ENCODE results near the gene CCNY. TPM values are rescaled to one million over a fixed set of nuclear protein-coding genes. Genes with fewer than 3 reads are reported as not detected.
"Not testable (repeated sequence)": the region's sequence is repeated elsewhere in the genome, so short reads cannot be mapped to it uniquely, and the experiment has no call there.

CCNY gene
- total RNA-seq, result 10 to 100 TPM; 24.8 to 57.1 (median 32.4) TPM

GRCh38 chr10:35336084-35336831 lies at the start of gene CCNY:
Gene CCNY (plus strand): TSS chr10:35336509. CDS start chr10:35337054, 545 bp downstream.
- in situ Hi-C loops (cut with MboI; ENCODE audit: low pct_unique_long_range_greater_than_20kb in 2 of 9, low sequenced_read_pairs in 9 of 9, unreplicated experiment in 9 of 9), result no loop called here
- peak; percentile 68 to 87 (median 84) for ATAC-seq (replicated peaks in 6 of 8)
- 0% methylated on average over 1 to 8 of the region's 109 CpGs; no CpG with 5 or more reads in 8 of the 10 experiments for WGBS, 10 experiments
- Histone ChIP-seq H3K4me3 (peak within 1 kb of the TSS; percentile 66 to 99 (median 95)), H3K27ac (peak within 1 kb of the TSS; percentile 87 to 95), H3K4me1 (replicated peaks in 1 of 2) (peaks cover 15 to 28% of the 10 kb centered on the region in 2 donors)

GRCh38 chr10:35289198-35289597 lies 47.1 kb upstream of the CCNY start:
- in situ Hi-C loops (cut with MboI; ENCODE audit: low pct_unique_long_range_greater_than_20kb in 2 of 9, low sequenced_read_pairs in 9 of 9, unreplicated experiment in 9 of 9), result no loop called here
- no peak overlapping the region for H3K4me3 ChIP-seq
- ATAC-seq (replicated peaks in 6 of 8), result no peak
- H3K27ac ChIP-seq, result no peak overlapping the region
- H3K4me1 ChIP-seq (replicated peaks in 1 of 2), result no peaks in the 10 kb centered on the region
- 25 to 100% (median 58%) methylated on average over 1 of the region's 1 CpG; no CpG with 5 or more reads in 2 of the 10 experiments for WGBS, 10 experiments

GRCh38 chr10:35294506-35294905 lies 41.8 kb upstream of the CCNY start:
- no peaks in the 10 kb centered on the region for H3K4me1 ChIP-seq (replicated peaks in 1 of 2)
- no peak for ATAC-seq (replicated peaks in 6 of 8)
- no peak overlapping the region for H3K4me3 ChIP-seq
- 13 to 100% (median 67%) methylated on average over 1 of the region's 1 CpG; no CpG with 5 or more reads in 1 of the 10 experiments for WGBS, 10 experiments
- H3K27ac ChIP-seq, result no peak overlapping the region
- in situ Hi-C loops (cut with MboI; ENCODE audit: low pct_unique_long_range_greater_than_20kb in 2 of 9, low sequenced_read_pairs in 9 of 9, unreplicated experiment in 9 of 9), result no loop called here

GRCh38 chr10:35299016-35299415 lies 37.3 kb upstream of the CCNY start:
- ATAC-seq (replicated peaks in 6 of 8), result no peak
- Histone ChIP-seq H3K27ac (no peak overlapping the region), H3K4me1 (replicated peaks in 1 of 2) (no peaks in the 10 kb centered on the region), H3K4me3 (no peak overlapping the region)
- WGBS, 10 experiments, result 5 to 89% (median 62%) methylated on average over 1 to 3 of the region's 3 CpGs; no CpG with 5 or more reads in 2 of the 10 experiments
- in situ Hi-C loops (cut with MboI; ENCODE audit: low pct_unique_long_range_greater_than_20kb in 2 of 9, low sequenced_read_pairs in 9 of 9, unreplicated experiment in 9 of 9), result no loop called here

- 0 to 100% (median 74%) methylated on average over 1 to 11 of the region's 11 CpGs for WGBS, 10 experiments
- Histone ChIP-seq H3K27ac (no peak overlapping the region), H3K4me1 (replicated peaks in 1 of 2) (no peaks in the 10 kb centered on the region), H3K4me3 (no peak overlapping the region)
- in situ Hi-C loops (cut with MboI; ENCODE audit: low pct_unique_long_range_greater_than_20kb in 2 of 9, low sequenced_read_pairs in 9 of 9, unreplicated experiment in 9 of 9), result no loop called here
- ATAC-seq (replicated peaks in 6 of 8), result peak in 5 of 8 experiments; percentile 40 to 99 (median 93)
Observed at GRCh38 chr10:35300063-35300699, 36.1 kb upstream of the CCNY start.

GRCh38 chr10:35304649-35305048 lies 31.7 kb upstream of the CCNY start:
- no peak overlapping the region for H3K27ac ChIP-seq
- WGBS, 10 experiments, result 0 to 100% (median 50%) methylated on average over 1 to 2 of the region's 2 CpGs; no CpG with 5 or more reads in 3 of the 10 experiments
- ATAC-seq (replicated peaks in 6 of 8), result no peak
- no peaks in the 10 kb centered on the region for H3K4me1 ChIP-seq (replicated peaks in 1 of 2)
- H3K4me3 ChIP-seq, result no peak overlapping the region
- in situ Hi-C loops (cut with MboI; ENCODE audit: low pct_unique_long_range_greater_than_20kb in 2 of 9, low sequenced_read_pairs in 9 of 9, unreplicated experiment in 9 of 9), result no loop called here

- WGBS, 10 experiments, result 47 to 85% (median 79%) methylated on average over 1 to 9 of the region's 9 CpGs; no CpG with 5 or more reads in 3 of the 10 experiments
- in situ Hi-C loops (cut with MboI; ENCODE audit: low pct_unique_long_range_greater_than_20kb in 2 of 9, low sequenced_read_pairs in 9 of 9, unreplicated experiment in 9 of 9), result no loop called here
- H3K27ac ChIP-seq, result no peak overlapping the region
- H3K4me1 ChIP-seq (replicated peaks in 1 of 2), result no peaks in the 10 kb centered on the region
- ATAC-seq (replicated peaks in 6 of 8), result peak in 4 of 8 experiments; percentile 50 to 79 (median 60)
- H3K4me3 ChIP-seq, result no peak overlapping the region
Observed at GRCh38 chr10:35306852-35307251, 29.5 kb upstream of the CCNY start.

- no peak overlapping the region for H3K4me3 ChIP-seq
- WGBS, 10 experiments, result 0 to 90% (median 82%) methylated on average over 1 to 7 of the region's 10 CpGs; no CpG with 5 or more reads in 2 of the 10 experiments
- H3K27ac ChIP-seq, result no peak overlapping the region
- in situ Hi-C loops (cut with MboI; ENCODE audit: low pct_unique_long_range_greater_than_20kb in 2 of 9, low sequenced_read_pairs in 9 of 9, unreplicated experiment in 9 of 9), result no loop called here
- H3K4me1 ChIP-seq (replicated peaks in 1 of 2), result no peaks in the 10 kb centered on the region
- ATAC-seq (replicated peaks in 6 of 8), result peak in 1 of 8 experiments; percentile 62
Observed at GRCh38 chr10:35307297-35307696, 29.0 kb upstream of the CCNY start.

GRCh38 chr10:35308809-35309208 lies 27.5 kb upstream of the CCNY start:
- in situ Hi-C loops (cut with MboI; ENCODE audit: low pct_unique_long_range_greater_than_20kb in 2 of 9, low sequenced_read_pairs in 9 of 9, unreplicated experiment in 9 of 9), result no loop called here
- Histone ChIP-seq H3K4me1 (replicated peaks in 1 of 2) (no peaks in the 10 kb centered on the region), H3K4me3 (no peak overlapping the region), H3K27ac (no peak overlapping the region)
- no peak for ATAC-seq (replicated peaks in 6 of 8)
- 14 to 86% (median 60%) methylated on average over 1 to 2 of the region's 2 CpGs; no CpG with 5 or more reads in 2 of the 10 experiments for WGBS, 10 experiments

- ATAC-seq (replicated peaks in 6 of 8); in situ Hi-C loops (cut with MboI; ENCODE audit: low pct_unique_long_range_greater_than_20kb in 2 of 9, low sequenced_read_pairs in 9 of 9, unreplicated experiment in 9 of 9): not testable (repeated sequence)
Observed at GRCh38 chr10:35314142-35314541, 22.2 kb upstream of the CCNY start.

GRCh38 chr10:35315235-35315634 lies 21.1 kb upstream of the CCNY start:
- H3K27ac ChIP-seq; H3K4me3 ChIP-seq; ATAC-seq (replicated peaks in 6 of 8); H3K4me1 ChIP-seq (replicated peaks in 1 of 2); in situ Hi-C loops (cut with MboI; ENCODE audit: low pct_unique_long_range_greater_than_20kb in 2 of 9, low sequenced_read_pairs in 9 of 9, unreplicated experiment in 9 of 9): not testable (repeated sequence)

More at GRCh38 chr10:35314142-35314541, 22.2 kb upstream of the CCNY start:
- WGBS, 10 experiments, result 48 to 100% (median 91%) methylated on average over 1 to 2 of the region's 2 CpGs; no CpG with 5 or more reads in 2 of the 10 experiments
- not testable (repeated sequence) for H3K27ac ChIP-seq; H3K4me3 ChIP-seq; H3K4me1 ChIP-seq (replicated peaks in 1 of 2)

GRCh38 chr10:35316218-35316967 lies 19.9 kb upstream of the CCNY start:
- WGBS, 10 experiments, result 0 to 100% (median 90%) methylated on average over 1 to 3 of the region's 4 CpGs; no CpG with 5 or more reads in 3 of the 10 experiments
- in situ Hi-C loops (cut with MboI; ENCODE audit: low pct_unique_long_range_greater_than_20kb in 2 of 9, low sequenced_read_pairs in 9 of 9, unreplicated experiment in 9 of 9), result no loop called here

GRCh38 chr10:35318551-35318950 lies 17.8 kb upstream of the CCNY start:
- ATAC-seq (replicated peaks in 6 of 8), result no peak
- 81 to 100% (median 93%) methylated on average over 3 to 4 of the region's 4 CpGs; no CpG with 5 or more reads in 1 of the 10 experiments for WGBS, 10 experiments
- in situ Hi-C loops (cut with MboI; ENCODE audit: low pct_unique_long_range_greater_than_20kb in 2 of 9, low sequenced_read_pairs in 9 of 9, unreplicated experiment in 9 of 9), result no loop called here
- no peaks in the 10 kb centered on the region for H3K4me1 ChIP-seq (replicated peaks in 1 of 2)
- H3K4me3 ChIP-seq, result no peak overlapping the region
- no peak overlapping the region for H3K27ac ChIP-seq

More at GRCh38 chr10:35316218-35316967, 19.9 kb upstream of the CCNY start:
- Histone ChIP-seq H3K4me1 (replicated peaks in 1 of 2) (no peaks in the 10 kb centered on the region), H3K27ac (no peak overlapping the region), H3K4me3 (no peak overlapping the region)
- ATAC-seq (replicated peaks in 6 of 8), result peak in 3 of 8 experiments; percentile 62 to 93 (median 90)

Data from motor neuron (in vitro differentiated cells).